HEK293 (cell line): Measurements from ENCODE around the gene TSHZ3.

Experiments used
- CTCF ChIA-PET: fragments of 350-600 bp; formaldehyde crosslinking; extraction: SDS; loops from one replicate; lab custom pipeline; 2021; ENCODE audit warnings: antibody characterized with exemption; lab: Yijun Ruan, JAX
- POLR2A ChIA-PET: fragments of 300-600 bp; formaldehyde crosslinking; extraction: SDS; loops from one replicate; lab custom pipeline; 2020; ENCODE audit warnings: antibody characterized with exemption, inconsistent platforms; lab: Yijun Ruan, JAX
- H3K27ac ChIP-seq: fragments of 200-500 bp; sonication (Bioruptor generic); 2 replicates; pipeline ENCODE4 v1.5.1; 2014; ENCODE audit warnings: low read depth, low read length, control low read depth, inconsistent platforms; ENCODE audit errors: extremely low read depth
- H3K36me3 ChIP-seq, 2 experiments: fragments of 200-500 bp in 1 of 2; sonication (Bioruptor generic) in 1 of 2; 1 replicate in 1 of 2; 2 replicates in 1 of 2; pipeline ENCODE4 v1.5.1; 2014 to 2017; ENCODE audit warnings: inconsistent platforms in 2 of 2, low read length in 2 of 2; ENCODE audit not compliant: control insufficient read depth in 2 of 2, insufficient read depth in 1 of 2
- H3K4me1 ChIP-seq: fragments of 200-500 bp; sonication (Bioruptor generic); 2 replicates; pipeline ENCODE4 v1.5.1; 2014; ENCODE audit warnings: mild to moderate bottlenecking, low read length, inconsistent platforms; ENCODE audit not compliant: control insufficient read depth, insufficient read depth
- H3K4me3 ChIP-seq: 2 replicates; pipeline ENCODE4 v1.5.1; 2011; ENCODE audit warnings: low read depth, mild to moderate bottlenecking, control low read depth, low read length, moderate library complexity
- H3K9me3 ChIP-seq: fragments of 200-500 bp; sonication (Bioruptor generic); 2 replicates; pipeline ENCODE4 v1.5.1; 2014; ENCODE audit warnings: low read depth, low read length, inconsistent platforms; ENCODE audit not compliant: control insufficient read depth, insufficient read depth
- EGR2 ChIP-seq: fragments of 450-650 bp; formaldehyde crosslinking; IDR thresholded peaks from 2 replicates; pipeline ENCODE4 v1.5.1; 2016; ENCODE audit warnings: low read depth, missing biosample characterization, missing genetic modification characterization
- FEZF1 ChIP-seq: fragments of 450-650 bp; formaldehyde crosslinking; IDR thresholded peaks from 2 replicates; pipeline ENCODE4 v1.5.1; 2016; ENCODE audit warnings: missing biosample characterization, missing genetic modification characterization
- KLF7 ChIP-seq: fragments of 450-650 bp; formaldehyde crosslinking; IDR thresholded peaks from 2 replicates; pipeline ENCODE4 v1.5.1; 2016; ENCODE audit warnings: missing biosample characterization, missing genetic modification characterization, borderline replicate concordance
- OSR2 ChIP-seq: fragments of 450-650 bp; formaldehyde crosslinking; IDR thresholded peaks from 2 replicates; pipeline ENCODE4 v1.5.1; 2016; ENCODE audit warnings: missing biosample characterization, missing genetic modification characterization
- PRDM10 ChIP-seq: fragments of 450-650 bp; formaldehyde crosslinking; IDR thresholded peaks from 2 replicates; pipeline ENCODE4 v1.5.1; 2016; ENCODE audit warnings: missing biosample characterization, missing genetic modification characterization
- SCRT1 ChIP-seq: fragments of 450-650 bp; formaldehyde crosslinking; IDR thresholded peaks from 2 replicates; pipeline ENCODE4 v1.5.1; 2016; ENCODE audit warnings: missing biosample characterization, missing genetic modification characterization, borderline replicate concordance
- SCRT2 ChIP-seq: fragments of 450-650 bp; formaldehyde crosslinking; IDR thresholded peaks from 2 replicates; pipeline ENCODE4 v1.5.1; 2016; ENCODE audit warnings: missing biosample characterization, missing genetic modification characterization
- SETDB1 ChIP-seq: IDR thresholded peaks from one replicate; pipeline ENCODE4 v1.6.1; 2017; ENCODE audit warnings: mild to moderate bottlenecking, low read length, moderate library complexity, mixed read lengths; ENCODE audit not compliant: insufficient read length
- SP7 ChIP-seq: fragments of 450-650 bp; formaldehyde crosslinking; IDR thresholded peaks from 2 replicates; pipeline ENCODE4 v1.5.1; 2016; ENCODE audit warnings: missing biosample characterization, missing genetic modification characterization
- TCF7L2 ChIP-seq: IDR thresholded peaks from 2 replicates; pipeline ENCODE4 v1.6.1; 2011; ENCODE audit warnings: low read depth, mild to moderate bottlenecking, inconsistent platforms, low read length, moderate library complexity, borderline replicate concordance
- ZBTB26 ChIP-seq: fragments of 450-650 bp; formaldehyde crosslinking; optimal IDR thresholded peaks from 2 replicates; pipeline ENCODE3; 2016; ENCODE audit warnings: missing biosample characterization, mild to moderate bottlenecking, missing genetic modification characterization
- ZFHX2 ChIP-seq: fragments of 450-650 bp; formaldehyde crosslinking; conservative IDR thresholded peaks from 2 replicates; pipeline ENCODE4 v1.5.1; 2016; ENCODE audit warnings: missing biosample characterization, missing genetic modification characterization
- ZNF350 ChIP-seq: fragments of 450-650 bp; formaldehyde crosslinking; IDR thresholded peaks from 2 replicates; pipeline ENCODE4 v1.5.0; 2017; ENCODE audit warnings: missing biosample characterization, mild to moderate bottlenecking, missing genetic modification characterization
- ZNF513 ChIP-seq: fragments of 450-650 bp; IDR thresholded peaks from 2 replicates; pipeline ENCODE4 v1.5.1; 2018; ENCODE audit warnings: missing biosample characterization, missing genetic modification characterization
- ZNF610 ChIP-seq: fragments of 450-650 bp; formaldehyde crosslinking; IDR thresholded peaks from 2 replicates; pipeline ENCODE4 v1.5.1; 2016; ENCODE audit warnings: missing biosample characterization, missing genetic modification characterization, borderline replicate concordance
- ZNF692 ChIP-seq: fragments of 450-650 bp; formaldehyde crosslinking; IDR thresholded peaks from 2 replicates; pipeline ENCODE4 v1.5.1; 2016; ENCODE audit warnings: missing biosample characterization, missing genetic modification characterization
- ZNF701 ChIP-seq: fragments of 450-650 bp; formaldehyde crosslinking; IDR thresholded peaks from 2 replicates; pipeline ENCODE4 v1.5.1; 2016; ENCODE audit warnings: missing biosample characterization, missing genetic modification characterization
- ZNF76 ChIP-seq: fragments of 450-650 bp; formaldehyde crosslinking; IDR thresholded peaks from 2 replicates; pipeline ENCODE4; 2016; ENCODE audit warnings: low read depth, missing biosample characterization, missing genetic modification characterization, borderline replicate concordance
- ZNF792 ChIP-seq: fragments of 450-650 bp; formaldehyde crosslinking; IDR thresholded peaks from 2 replicates; pipeline ENCODE4 v1.5.1; 2016; ENCODE audit warnings: missing biosample characterization, missing genetic modification characterization
- ZSCAN4 ChIP-seq: fragments of 450-650 bp; formaldehyde crosslinking; IDR thresholded peaks from 2 replicates; pipeline ENCODE4 v1.5.1; 2017; ENCODE audit warnings: missing biosample characterization, missing genetic modification characterization

Gene TSHZ3

GRCh38 chr19:31342926-31343325 lies 6.3 kb downstream of the TSHZ3 start (continued):
- TF ChIP-seq ZNF692 (no peak), ZNF350 (no peak), ZNF701 (tag by site-specific recombination) (no peak), ZNF513 (tag by site-specific recombination) (no peak), SETDB1 (no peak), ZBTB26 (tag by site-specific recombination) (no peak)

GRCh38 chr19:31340042-31341025 lies 8.9 kb downstream of the TSHZ3 start:
- no peaks in the 10 kb centered on the region for H3K9me3 ChIP-seq
- TF ChIP-seq ZSCAN4 (no peak), ZNF792 (tag by site-specific recombination) (no peak), SP7 (peak; percentile 97), OSR2 (tag by site-specific recombination) (peak; percentile 55; the same call in 1 of the 2 replicates), SCRT1 (tag by site-specific recombination) (peak; percentile 49; the same call in 1 of the 2 replicates), FEZF1 (peak; percentile 57), SCRT2 (peak; percentile 65; the same call in 1 of the 2 replicates), ZNF610 (tag by site-specific recombination) (no peak), ZFHX2 (peak; percentile 38; the same call in 1 of the 2 replicates), PRDM10 (tag by site-specific recombination) (no peak), TCF7L2 (0 out of 2 replicates have a peak, but pooled peaks have one; percentile 16), KLF7 (tag by site-specific recombination) (no peak), EGR2 (tag by site-specific recombination) (peak; percentile 50), ZNF350 (no peak), ZNF76 (tag by site-specific recombination) (0 out of 2 replicates have a peak, but pooled peaks have one; percentile 20)
- TF ChIP-seq, all 188 proteins: peak for 9
- Histone ChIP-seq H3K36me3 (peaks cover 4 to 5% of the 10 kb centered on the region in 2 experiments), H3K27ac (0 out of 2 replicates have a peak overlapping the region, but pooled peaks have one; percentile 32), H3K4me3 (no peak overlapping the region), H3K4me1 (peaks cover 36% of the 10 kb centered on the region)
- POLR2A ChIA-PET: interaction anchor here (1.1 kb wide), 1 partner anchor 10 kb away, joined by 4 read pairs; no protein-coding TSS in a partner anchor
- CTCF ChIA-PET: interaction anchor here (0.6 to 1.2 kb wide), 6 partner anchors 10 to 989 kb away, joined by 3 to 4 read pairs (median 4); no protein-coding TSS in a partner anchor
